ENCODE results near the gene JMJD7.

- TF ChIP-seq CTCF (conservative IDR thresholded peaks at IDR 0.05; ENCODE audit: low read length) (peak; percentile 21; the same call in 1 of the 2 replicates), EZH2phosphoT487 (IDR thresholded peaks at IDR 0.05; ENCODE audit: borderline replicate concordance) (no peak)
These were observed 507 bp upstream of the JMJD7 start for GRCh38 chr15:41827290-41827879.

Data from Loucy (cell line).